ENCODE measurements around the gene IFIT1.
"Not testable (repeated sequence)": the region's sequence is repeated elsewhere in the genome, so short reads cannot be mapped to it uniquely, and the experiment has no call there.

The IFIT1 gene

GRCh38 chr10:89389254-89389653, 3.2 kb upstream of the IFIT1 start:
- no peak overlapping the region for H2BK5ac ChIP-seq (ENCODE audit: low read length)
- peak; percentile 76 for DNase-seq
- WGBS (ENCODE audit: extremely low coverage, insufficient coverage, low lambda C conversion rate), result no CpG with 5 or more reads among the region's 1 CpG

GRCh38 chr10:89390476-89391225, 1.8 kb upstream of the IFIT1 start:
- Histone ChIP-seq H3K27ac (ENCODE audit: low read depth, low read length) (no peak overlapping the region), H3K4me2 (ENCODE audit: low read length) (no peak overlapping the region), H3K23ac (ENCODE audit: low read length) (no peak overlapping the region), H2BK15ac (replicated peaks; ENCODE audit: low read depth) (peak overlapping the region; percentile 36), H3K56ac (ENCODE audit: low read length) (no peak overlapping the region), H3K79me1 (ENCODE audit: low read length) (no peaks in the 10 kb centered on the region), H4K5ac (ENCODE audit: low read length) (no peak overlapping the region), H3K4me3 (ENCODE audit: low read length) (no peak overlapping the region), H2AK5ac (ENCODE audit: low read length) (no peak overlapping the region), H3K4ac (ENCODE audit: low read depth, low read length) (peak overlapping the region; percentile 3), H3K9ac (ENCODE audit: low read length) (no peak overlapping the region), H2BK5ac (ENCODE audit: low read length) (no peak overlapping the region), H2BK120ac (ENCODE audit: low read depth, low read length) (no peak overlapping the region), H3K36me3 (ENCODE audit: control insufficient read depth, insufficient read depth, low read length) (no peaks in the 10 kb centered on the region), H3K27me3 (ENCODE audit: insufficient read depth, low read length, poor library complexity) (no peaks in the 10 kb centered on the region), H3K18ac (ENCODE audit: low read length) (no peak overlapping the region), H3K4me1 (ENCODE audit: control insufficient read depth, low read depth, low read length) (no peaks in the 10 kb centered on the region), H4K8ac (ENCODE audit: low read depth, low read length) (no peak overlapping the region), H3K79me2 (ENCODE audit: control insufficient read depth, insufficient read depth, low read length) (no peaks in the 10 kb centered on the region)
- no peak for DNase-seq
- WGBS (ENCODE audit: extremely low coverage, insufficient coverage, low lambda C conversion rate), result no CpG with 5 or more reads among the region's 5 CpGs

More at GRCh38 chr10:89389254-89389653, 3.2 kb upstream of the IFIT1 start:
- no peak overlapping the region for H2AK5ac ChIP-seq (ENCODE audit: low read length)
- H2BK120ac ChIP-seq (ENCODE audit: low read depth, low read length), result no peak overlapping the region
- no peak overlapping the region for H3K18ac ChIP-seq (ENCODE audit: low read length)
- H3K79me2 ChIP-seq (ENCODE audit: control insufficient read depth, insufficient read depth, low read length), result no peaks in the 10 kb centered on the region
- no peaks in the 10 kb centered on the region for H3K4me1 ChIP-seq (ENCODE audit: control insufficient read depth, low read depth, low read length)
- H3K36me3 ChIP-seq (ENCODE audit: control insufficient read depth, insufficient read depth, low read length), result no peaks in the 10 kb centered on the region
- no peaks in the 10 kb centered on the region for H3K27me3 ChIP-seq (ENCODE audit: insufficient read depth, low read length, poor library complexity)
- H3K56ac ChIP-seq (ENCODE audit: low read length), result no peak overlapping the region
- H3K4ac ChIP-seq (ENCODE audit: low read depth, low read length), result no peak overlapping the region
- no peak overlapping the region for H2BK15ac ChIP-seq (replicated peaks; ENCODE audit: low read depth)
- no peak overlapping the region for H4K5ac ChIP-seq (ENCODE audit: low read length)
- H4K8ac ChIP-seq (ENCODE audit: low read depth, low read length), result no peak overlapping the region
- no peaks in the 10 kb centered on the region for H3K79me1 ChIP-seq (ENCODE audit: low read length)
- no peak overlapping the region for H3K4me3 ChIP-seq (ENCODE audit: low read length)
- H3K27ac ChIP-seq (ENCODE audit: low read depth, low read length), result no peak overlapping the region
- no peak overlapping the region for H3K23ac ChIP-seq (ENCODE audit: low read length)
- H3K4me2 ChIP-seq (ENCODE audit: low read length), result no peak overlapping the region
- no peak overlapping the region for H3K9ac ChIP-seq (ENCODE audit: low read length)

- not testable (repeated sequence) for H4K5ac ChIP-seq (ENCODE audit: low read length); H2BK120ac ChIP-seq (ENCODE audit: low read depth, low read length); H3K4me1 ChIP-seq (ENCODE audit: control insufficient read depth, low read depth, low read length); H3K79me1 ChIP-seq (ENCODE audit: low read length); H3K56ac ChIP-seq (ENCODE audit: low read length); H4K8ac ChIP-seq (ENCODE audit: low read depth, low read length); H3K27ac ChIP-seq (ENCODE audit: low read depth, low read length); H3K23ac ChIP-seq (ENCODE audit: low read length); H3K27me3 ChIP-seq (ENCODE audit: insufficient read depth, low read length, poor library complexity); H3K4me3 ChIP-seq (ENCODE audit: low read length); H2BK5ac ChIP-seq (ENCODE audit: low read length); H3K18ac ChIP-seq (ENCODE audit: low read length); H2BK15ac ChIP-seq (replicated peaks; ENCODE audit: low read depth); DNase-seq; H2AK5ac ChIP-seq (ENCODE audit: low read length); H3K36me3 ChIP-seq (ENCODE audit: control insufficient read depth, insufficient read depth, low read length); H3K9ac ChIP-seq (ENCODE audit: low read length); H3K79me2 ChIP-seq (ENCODE audit: control insufficient read depth, insufficient read depth, low read length); H3K4me2 ChIP-seq (ENCODE audit: low read length)
- peak overlapping the region; percentile 3 for H3K4ac ChIP-seq (ENCODE audit: low read depth, low read length)
- WGBS (ENCODE audit: extremely low coverage, insufficient coverage, low lambda C conversion rate), result no CpG with 5 or more reads among the region's 4 CpGs
Observed at GRCh38 chr10:89391226-89391576, 1.2 kb upstream of the IFIT1 start.

- Histone ChIP-seq H2BK120ac (ENCODE audit: low read depth, low read length) (no peak overlapping the region), H2BK5ac (ENCODE audit: low read length) (no peak overlapping the region), H3K9ac (ENCODE audit: low read length) (no peak overlapping the region), H3K18ac (ENCODE audit: low read length) (no peak overlapping the region), H3K4ac (ENCODE audit: low read depth, low read length) (no peak overlapping the region), H3K36me3 (ENCODE audit: control insufficient read depth, insufficient read depth, low read length) (no peaks in the 10 kb centered on the region), H3K23ac (ENCODE audit: low read length) (no peak overlapping the region), H3K4me3 (ENCODE audit: low read length) (no peak overlapping the region), H2AK5ac (ENCODE audit: low read length) (no peak overlapping the region), H3K27ac (ENCODE audit: low read depth, low read length) (no peak overlapping the region), H3K56ac (ENCODE audit: low read length) (no peak overlapping the region), H3K27me3 (ENCODE audit: insufficient read depth, low read length, poor library complexity) (no peaks in the 10 kb centered on the region), H4K5ac (ENCODE audit: low read length) (no peak overlapping the region), H3K4me2 (ENCODE audit: low read length) (no peak overlapping the region), H3K4me1 (ENCODE audit: control insufficient read depth, low read depth, low read length) (no peaks in the 10 kb centered on the region), H3K79me1 (ENCODE audit: low read length) (no peaks in the 10 kb centered on the region), H4K8ac (ENCODE audit: low read depth, low read length) (no peak overlapping the region), H2BK15ac (replicated peaks; ENCODE audit: low read depth) (no peak overlapping the region), H3K79me2 (ENCODE audit: control insufficient read depth, insufficient read depth, low read length) (no peaks in the 10 kb centered on the region)
- no CpG with 5 or more reads among the region's 2 CpGs for WGBS (ENCODE audit: extremely low coverage, insufficient coverage, low lambda C conversion rate)
- DNase-seq, result no peak
Observed at GRCh38 chr10:89392974-89393373, 551 bp downstream of the IFIT1 start.

- no peaks in the 10 kb centered on the region for H3K36me3 ChIP-seq (ENCODE audit: control insufficient read depth, insufficient read depth, low read length)
- H2BK5ac ChIP-seq (ENCODE audit: low read length), result no peak overlapping the region
- no peaks in the 10 kb centered on the region for H3K27me3 ChIP-seq (ENCODE audit: insufficient read depth, low read length, poor library complexity)
- no peaks in the 10 kb centered on the region for H3K79me2 ChIP-seq (ENCODE audit: control insufficient read depth, insufficient read depth, low read length)
- H3K27ac ChIP-seq (ENCODE audit: low read depth, low read length), result no peak overlapping the region
- no peak overlapping the region for H3K4me3 ChIP-seq (ENCODE audit: low read length)
- no peak overlapping the region for H3K23ac ChIP-seq (ENCODE audit: low read length)
- no CpG with 5 or more reads among the region's 3 CpGs for WGBS (ENCODE audit: extremely low coverage, insufficient coverage, low lambda C conversion rate)
- H3K4ac ChIP-seq (ENCODE audit: low read depth, low read length), result no peak overlapping the region
- no peak overlapping the region for H2BK120ac ChIP-seq (ENCODE audit: low read depth, low read length)
- H3K4me1 ChIP-seq (ENCODE audit: control insufficient read depth, low read depth, low read length), result no peaks in the 10 kb centered on the region
- H4K5ac ChIP-seq (ENCODE audit: low read length), result no peak overlapping the region
- no peak overlapping the region for H3K18ac ChIP-seq (ENCODE audit: low read length)
- no peak overlapping the region for H3K9ac ChIP-seq (ENCODE audit: low read length)
- no peak overlapping the region for H3K56ac ChIP-seq (ENCODE audit: low read length)
- H2BK15ac ChIP-seq (replicated peaks; ENCODE audit: low read depth), result no peak overlapping the region
- H4K8ac ChIP-seq (ENCODE audit: low read depth, low read length), result no peak overlapping the region
- no peak for DNase-seq
- no peaks in the 10 kb centered on the region for H3K79me1 ChIP-seq (ENCODE audit: low read length)
- H3K4me2 ChIP-seq (ENCODE audit: low read length), result no peak overlapping the region
- no peak overlapping the region for H2AK5ac ChIP-seq (ENCODE audit: low read length)
Observed at GRCh38 chr10:89393898-89394297, 1.5 kb downstream of the IFIT1 start.

- DNase-seq, result no peak
- H3K79me2 ChIP-seq (ENCODE audit: control insufficient read depth, insufficient read depth, low read length), result no peaks in the 10 kb centered on the region
- H4K8ac ChIP-seq (ENCODE audit: low read depth, low read length), result no peak overlapping the region
- no peak overlapping the region for H3K23ac ChIP-seq (ENCODE audit: low read length)
- no peak overlapping the region for H3K9ac ChIP-seq (ENCODE audit: low read length)
- no peak overlapping the region for H3K4me2 ChIP-seq (ENCODE audit: low read length)
- no peak overlapping the region for H3K27ac ChIP-seq (ENCODE audit: low read depth, low read length)
- no peak overlapping the region for H2BK120ac ChIP-seq (ENCODE audit: low read depth, low read length)
- H2BK15ac ChIP-seq (replicated peaks; ENCODE audit: low read depth), result no peak overlapping the region
- no peaks in the 10 kb centered on the region for H3K27me3 ChIP-seq (ENCODE audit: insufficient read depth, low read length, poor library complexity)
- no peak overlapping the region for H3K18ac ChIP-seq (ENCODE audit: low read length)
- no peak overlapping the region for H2AK5ac ChIP-seq (ENCODE audit: low read length)
- H3K4ac ChIP-seq (ENCODE audit: low read depth, low read length), result no peak overlapping the region
- H3K79me1 ChIP-seq (ENCODE audit: low read length), result no peaks in the 10 kb centered on the region
- no peak overlapping the region for H2BK5ac ChIP-seq (ENCODE audit: low read length)
- no peaks in the 10 kb centered on the region for H3K4me1 ChIP-seq (ENCODE audit: control insufficient read depth, low read depth, low read length)
- no peak overlapping the region for H3K4me3 ChIP-seq (ENCODE audit: low read length)
- H3K36me3 ChIP-seq (ENCODE audit: control insufficient read depth, insufficient read depth, low read length), result no peaks in the 10 kb centered on the region
- no CpG with 5 or more reads among the region's 2 CpGs for WGBS (ENCODE audit: extremely low coverage, insufficient coverage, low lambda C conversion rate)
- no peak overlapping the region for H4K5ac ChIP-seq (ENCODE audit: low read length)
- no peak overlapping the region for H3K56ac ChIP-seq (ENCODE audit: low read length)
Observed at GRCh38 chr10:89395141-89395540, 2.7 kb downstream of the IFIT1 start.
